ENCODE measurements around the gene EIF3I. TPM values are rescaled to one million over a fixed set of nuclear protein-coding genes. Genes with fewer than 3 reads are reported as not detected.

The EIF3I gene
- total RNA-seq, 2 experiments from 2014 or later: 182 to 207 TPM

DNA sequence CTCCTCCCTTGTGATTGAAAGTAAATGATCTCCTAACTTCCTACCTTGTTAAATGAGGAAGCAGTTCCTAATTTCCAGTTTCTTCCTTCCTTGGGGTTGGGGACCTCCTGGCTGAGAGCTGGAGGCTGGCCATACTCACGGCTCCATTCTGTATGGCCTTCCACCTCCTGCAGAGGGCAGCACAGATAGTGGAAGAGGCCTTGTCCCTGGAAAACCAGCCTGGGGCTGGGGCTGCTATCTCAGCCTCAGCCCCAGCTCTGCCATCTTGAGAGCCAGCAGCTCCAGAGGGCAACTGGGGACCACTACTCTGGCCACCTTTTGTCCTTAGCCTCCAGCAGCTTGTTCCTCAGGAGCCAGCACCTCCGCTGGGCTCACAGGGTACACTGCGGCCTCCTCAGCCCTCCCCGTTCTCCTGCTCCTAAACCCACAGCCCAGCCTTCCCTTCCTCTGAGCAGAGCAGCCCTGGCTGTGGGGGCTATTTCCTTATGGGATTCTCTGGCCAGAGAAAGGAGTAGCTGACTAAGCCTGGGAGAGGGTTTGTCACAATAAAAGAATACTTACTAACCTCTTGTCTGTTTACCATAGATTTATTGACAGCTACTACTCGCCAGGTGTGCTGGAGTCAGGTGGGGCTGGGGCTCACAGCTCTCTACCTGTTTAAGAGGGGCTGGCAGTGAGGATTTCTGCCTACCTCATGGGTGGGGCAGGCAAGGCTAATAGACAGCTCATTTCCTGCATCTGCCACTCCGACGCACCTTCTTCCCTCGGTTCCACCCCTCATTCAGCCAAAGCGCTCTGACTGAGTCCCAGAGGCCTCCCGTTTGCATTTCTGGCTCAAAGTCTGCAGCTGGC lies 6.4 kb upstream of the EIF3I start:
- Histone ChIP-seq H3K27ac (ENCODE audit: low read depth, low read length, poor library complexity, severe bottlenecking) (no peak overlapping the region), H3K4me1 (ENCODE audit: insufficient read depth, low read length, poor library complexity, severe bottlenecking) (peaks cover 11% of the 10 kb centered on the region), H3K4me2 (ENCODE audit: low read length) (no peak overlapping the region), H3K79me2 (ENCODE audit: insufficient read depth, low read depth, low read length) (no peaks in the 10 kb centered on the region), H2AFZ (ENCODE audit: low read length) (no peak overlapping the region), H3K4me3 (ENCODE audit: low read depth, low read length, poor library complexity, severe bottlenecking) (no peak overlapping the region), H3K9me2 (ENCODE audit: insufficient read depth, low read length) (no peaks in the 10 kb centered on the region), H3K9me3 (ENCODE audit: low read length) (no peaks in the 10 kb centered on the region), H3K36me3 (ENCODE audit: insufficient read depth, low read length) (no peaks in the 10 kb centered on the region; the same call in 1 of the 2 replicates), H4K20me1 (ENCODE audit: insufficient read depth, low read length) (no peaks in the 10 kb centered on the region)
- POLR2A ChIA-PET: interaction anchor here (0.7 to 1.8 kb wide), 8 partner anchors 10 to 179 kb away, joined by 3 to 10 read pairs (median 6); partner anchors contain the start of genes BSDC1 and IQCC
- intact Hi-C loops (cut with micrococcal nuclease; ENCODE audit: unreplicated experiment): loop anchor here (1.0 to 2.0 kb wide), 5 partner anchors 33 to 198 kb away; no protein-coding TSS in a partner anchor
- TF ChIP-seq, protein P1, sequence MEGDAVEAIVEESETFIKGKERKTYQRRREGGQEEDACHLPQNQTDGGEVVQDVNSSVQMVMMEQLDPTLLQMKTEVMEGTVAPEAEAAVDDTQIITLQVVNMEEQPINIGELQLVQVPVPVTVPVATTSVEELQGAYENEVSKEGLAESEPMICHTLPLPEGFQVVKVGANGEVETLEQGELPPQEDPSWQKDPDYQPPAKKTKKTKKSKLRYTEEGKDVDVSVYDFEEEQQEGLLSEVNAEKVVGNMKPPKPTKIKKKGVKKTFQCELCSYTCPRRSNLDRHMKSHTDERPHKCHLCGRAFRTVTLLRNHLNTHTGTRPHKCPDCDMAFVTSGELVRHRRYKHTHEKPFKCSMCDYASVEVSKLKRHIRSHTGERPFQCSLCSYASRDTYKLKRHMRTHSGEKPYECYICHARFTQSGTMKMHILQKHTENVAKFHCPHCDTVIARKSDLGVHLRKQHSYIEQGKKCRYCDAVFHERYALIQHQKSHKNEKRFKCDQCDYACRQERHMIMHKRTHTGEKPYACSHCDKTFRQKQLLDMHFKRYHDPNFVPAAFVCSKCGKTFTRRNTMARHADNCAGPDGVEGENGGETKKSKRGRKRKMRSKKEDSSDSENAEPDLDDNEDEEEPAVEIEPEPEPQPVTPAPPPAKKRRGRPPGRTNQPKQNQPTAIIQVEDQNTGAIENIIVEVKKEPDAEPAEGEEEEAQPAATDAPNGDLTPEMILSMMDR (conservative IDR thresholded peaks at IDR 0.05; ENCODE audit: low read length): peak; percentile 95
- TF ChIP-seq EZH2phosphoT487 (IDR thresholded peaks at IDR 0.05; ENCODE audit: borderline replicate concordance, low read depth, low read length): no peak
- CTCF ChIA-PET (ENCODE audit: unreplicated experiment): interaction anchor here (1.0 to 2.1 kb wide), 6 partner anchors 10 to 154 kb away, joined by 4 to 10 read pairs (median 7); partner anchors contain the start of genes IQCC and LCK
- peak; percentile 81 for DNase-seq (ENCODE audit: low spot score)
- no TSS peak for BruUV-seq (replicated peaks)

GRCh38 chr1:32216566-32216965 lies 5.6 kb upstream of the EIF3I start:
- DNase-seq (ENCODE audit: low spot score): no peak
- no peaks in the 10 kb centered on the region for H3K9me2 ChIP-seq (ENCODE audit: insufficient read depth, low read length)
- POLR2A ChIA-PET: interaction anchor here (0.5 to 1.8 kb wide), 6 partner anchors 11 to 106 kb away, joined by 3 to 10 read pairs (median 5); partner anchors contain the start of gene IQCC
- H3K4me3 ChIP-seq (ENCODE audit: low read depth, low read length, poor library complexity, severe bottlenecking): no peak overlapping the region
- BruUV-seq (replicated peaks): no TSS peak
- intact Hi-C loops (cut with micrococcal nuclease; ENCODE audit: unreplicated experiment): no loop called here
- peaks cover 18% of the 10 kb centered on the region for H3K4me1 ChIP-seq (ENCODE audit: insufficient read depth, low read length, poor library complexity, severe bottlenecking)
- TF ChIP-seq EZH2phosphoT487 (IDR thresholded peaks at IDR 0.05; ENCODE audit: borderline replicate concordance, low read depth, low read length): no peak
- TF ChIP-seq, protein P1 (conservative IDR thresholded peaks at IDR 0.05; ENCODE audit: low read length): no peak
- H3K36me3 ChIP-seq (ENCODE audit: insufficient read depth, low read length): no peaks in the 10 kb centered on the region; the same call in 1 of the 2 replicates
- H3K27ac ChIP-seq (ENCODE audit: low read depth, low read length, poor library complexity, severe bottlenecking): no peak overlapping the region
- CTCF ChIA-PET (ENCODE audit: unreplicated experiment): interaction anchor here (0.7 to 2.1 kb wide), 5 partner anchors 11 to 105 kb away, joined by 3 to 10 read pairs (median 8); partner anchors contain the start of gene IQCC
- no peaks in the 10 kb centered on the region for H3K79me2 ChIP-seq (ENCODE audit: insufficient read depth, low read depth, low read length)
- H3K9me3 ChIP-seq (ENCODE audit: low read length): no peaks in the 10 kb centered on the region
- H3K4me2 ChIP-seq (ENCODE audit: low read length): no peak overlapping the region
- H4K20me1 ChIP-seq (ENCODE audit: insufficient read depth, low read length): no peaks in the 10 kb centered on the region
- no peak overlapping the region for H2AFZ ChIP-seq (ENCODE audit: low read length)
